ENCODE data around the gene PTPRF. TPM values are rescaled to one million over a fixed set of nuclear protein-coding genes. Genes with fewer than 3 reads are reported as not detected.

Gene PTPRF
- total RNA-seq, 1 donor from 2014 or later, result 520 TPM

DNA sequence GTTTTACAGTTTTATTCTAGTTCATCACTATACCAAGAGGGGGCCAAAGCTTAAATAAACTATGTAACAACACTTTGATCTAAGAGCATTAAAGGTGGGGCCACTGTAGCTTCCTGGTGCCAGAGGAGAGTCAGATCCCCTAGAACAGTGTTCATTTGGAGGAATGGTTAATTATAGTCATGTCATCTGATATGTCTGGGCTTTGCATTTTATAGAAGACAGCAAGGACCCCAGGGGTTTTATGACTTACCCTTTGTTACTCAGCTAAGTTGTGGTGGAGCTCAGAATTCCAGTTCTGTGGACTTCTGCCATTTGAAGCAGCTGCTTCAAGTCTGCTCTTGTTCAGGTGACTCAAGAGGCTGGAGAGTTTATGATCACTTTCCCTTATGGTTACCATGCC lies 135.9 kb downstream of the PTPRF start:
- H3K4me3 Mint-ChIP-seq (ENCODE audit: low read depth), result no peak overlapping the region
- DNase-seq (ENCODE audit: low spot score, unreplicated experiment), result no peak
- TF ChIP-seq, protein P1, sequence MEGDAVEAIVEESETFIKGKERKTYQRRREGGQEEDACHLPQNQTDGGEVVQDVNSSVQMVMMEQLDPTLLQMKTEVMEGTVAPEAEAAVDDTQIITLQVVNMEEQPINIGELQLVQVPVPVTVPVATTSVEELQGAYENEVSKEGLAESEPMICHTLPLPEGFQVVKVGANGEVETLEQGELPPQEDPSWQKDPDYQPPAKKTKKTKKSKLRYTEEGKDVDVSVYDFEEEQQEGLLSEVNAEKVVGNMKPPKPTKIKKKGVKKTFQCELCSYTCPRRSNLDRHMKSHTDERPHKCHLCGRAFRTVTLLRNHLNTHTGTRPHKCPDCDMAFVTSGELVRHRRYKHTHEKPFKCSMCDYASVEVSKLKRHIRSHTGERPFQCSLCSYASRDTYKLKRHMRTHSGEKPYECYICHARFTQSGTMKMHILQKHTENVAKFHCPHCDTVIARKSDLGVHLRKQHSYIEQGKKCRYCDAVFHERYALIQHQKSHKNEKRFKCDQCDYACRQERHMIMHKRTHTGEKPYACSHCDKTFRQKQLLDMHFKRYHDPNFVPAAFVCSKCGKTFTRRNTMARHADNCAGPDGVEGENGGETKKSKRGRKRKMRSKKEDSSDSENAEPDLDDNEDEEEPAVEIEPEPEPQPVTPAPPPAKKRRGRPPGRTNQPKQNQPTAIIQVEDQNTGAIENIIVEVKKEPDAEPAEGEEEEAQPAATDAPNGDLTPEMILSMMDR (IDR thresholded peaks at IDR 0.05; ENCODE audit: unreplicated experiment), result no peak
- H3K27me3 Mint-ChIP-seq, result no peaks in the 10 kb centered on the region
- H3K9me3 Mint-ChIP-seq (ENCODE audit: low read depth), result no peaks in the 10 kb centered on the region
- H3K4me1 Mint-ChIP-seq (ENCODE audit: low read depth), result no peaks in the 10 kb centered on the region
- H3K36me3 Mint-ChIP-seq (ENCODE audit: insufficient read depth), result peaks cover 52% of the 10 kb centered on the region
- no peak overlapping the region for H3K27ac Mint-ChIP-seq

DNA sequence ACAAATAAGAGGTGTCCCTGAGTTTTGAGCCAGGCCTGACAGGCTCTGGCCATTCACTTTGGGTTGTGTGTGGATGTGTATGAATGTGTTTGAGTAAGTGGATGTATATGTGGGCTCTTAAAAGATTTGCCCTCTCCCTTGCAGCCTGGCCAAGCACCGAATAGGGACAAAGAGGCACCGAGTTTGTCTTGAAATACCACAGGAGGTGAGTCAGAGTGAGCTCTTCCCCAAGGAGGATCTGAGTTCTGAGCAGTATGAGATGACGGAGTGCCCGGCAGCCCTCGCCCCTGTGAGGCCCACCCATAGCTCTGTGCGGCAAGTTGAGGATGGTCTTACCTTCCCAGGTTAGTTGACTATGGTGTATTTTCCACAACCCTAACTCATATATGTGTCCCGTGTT lies 138.3 kb downstream of the PTPRF start:
- no peak overlapping the region for H3K4me3 Mint-ChIP-seq (ENCODE audit: low read depth)
- peaks cover 55% of the 10 kb centered on the region for H3K36me3 Mint-ChIP-seq (ENCODE audit: insufficient read depth)
- TF ChIP-seq, protein P1 (IDR thresholded peaks at IDR 0.05; ENCODE audit: unreplicated experiment), result no peak
- no peaks in the 10 kb centered on the region for H3K9me3 Mint-ChIP-seq (ENCODE audit: low read depth)
- H3K27ac Mint-ChIP-seq, result peak overlapping the region; percentile 76
- no peaks in the 10 kb centered on the region for H3K27me3 Mint-ChIP-seq
- no peak for DNase-seq (ENCODE audit: low spot score, unreplicated experiment)
- H3K4me1 Mint-ChIP-seq (ENCODE audit: low read depth), result no peaks in the 10 kb centered on the region

DNA sequence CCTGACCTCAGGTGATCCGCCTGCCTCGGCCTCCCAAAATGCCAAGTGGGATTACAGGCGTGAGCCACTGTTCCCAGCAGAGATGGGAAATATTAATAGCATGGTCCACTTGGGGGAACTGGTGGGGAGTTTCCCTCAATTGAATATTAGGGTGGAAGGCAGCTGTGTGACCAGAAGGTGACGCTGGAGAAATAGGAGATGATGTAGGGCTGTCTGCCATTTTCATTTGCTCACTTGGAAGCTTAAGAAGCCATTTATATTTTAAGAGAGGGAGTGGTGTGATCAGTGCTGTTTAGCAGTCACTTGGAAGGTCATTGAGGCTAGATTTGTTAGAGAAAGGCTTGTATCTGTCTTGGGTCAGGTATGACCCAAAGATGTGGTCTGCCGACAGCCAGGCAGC lies 139.2 kb downstream of the PTPRF start:
- DNase-seq (ENCODE audit: low spot score, unreplicated experiment), result no peak
- Mint-ChIP-seq H3K27me3 (no peaks in the 10 kb centered on the region), H3K9me3 (ENCODE audit: low read depth) (no peaks in the 10 kb centered on the region), H3K27ac (no peak overlapping the region), H3K36me3 (ENCODE audit: insufficient read depth) (peaks cover 51% of the 10 kb centered on the region), H3K4me1 (ENCODE audit: low read depth) (no peaks in the 10 kb centered on the region), H3K4me3 (ENCODE audit: low read depth) (no peak overlapping the region)
- TF ChIP-seq, protein P1 (IDR thresholded peaks at IDR 0.05; ENCODE audit: unreplicated experiment), result no peak

DNA sequence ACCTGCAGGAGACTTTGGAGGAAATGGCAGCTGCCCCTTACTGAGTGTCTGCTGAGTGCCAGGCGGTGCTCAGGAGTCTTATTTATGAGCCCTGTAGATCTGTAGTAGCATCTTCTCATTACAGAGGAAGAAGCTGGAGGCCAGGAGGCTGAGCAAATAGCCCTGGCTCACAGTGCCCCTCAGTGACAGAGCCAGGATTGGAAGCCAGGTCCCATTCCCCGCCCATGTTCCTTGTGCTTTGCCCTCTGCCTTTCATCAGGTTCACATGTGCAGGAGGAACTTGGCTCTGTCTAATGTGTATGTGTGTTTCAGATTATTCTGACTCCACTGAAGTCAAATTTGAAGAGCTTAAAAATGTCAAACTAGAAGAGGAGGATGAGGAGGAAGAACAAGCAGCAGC lies 140.5 kb downstream of the PTPRF start:
- no peaks in the 10 kb centered on the region for H3K27me3 Mint-ChIP-seq
- TF ChIP-seq, protein P1 (IDR thresholded peaks at IDR 0.05; ENCODE audit: unreplicated experiment), result no peak
- H3K9me3 Mint-ChIP-seq (ENCODE audit: low read depth), result no peaks in the 10 kb centered on the region
- peaks cover 51% of the 10 kb centered on the region for H3K36me3 Mint-ChIP-seq (ENCODE audit: insufficient read depth)
- no peaks in the 10 kb centered on the region for H3K4me1 Mint-ChIP-seq (ENCODE audit: low read depth)
- DNase-seq (ENCODE audit: low spot score, unreplicated experiment), result no peak
- no peak overlapping the region for H3K4me3 Mint-ChIP-seq (ENCODE audit: low read depth)
- no peak overlapping the region for H3K27ac Mint-ChIP-seq

DNA sequence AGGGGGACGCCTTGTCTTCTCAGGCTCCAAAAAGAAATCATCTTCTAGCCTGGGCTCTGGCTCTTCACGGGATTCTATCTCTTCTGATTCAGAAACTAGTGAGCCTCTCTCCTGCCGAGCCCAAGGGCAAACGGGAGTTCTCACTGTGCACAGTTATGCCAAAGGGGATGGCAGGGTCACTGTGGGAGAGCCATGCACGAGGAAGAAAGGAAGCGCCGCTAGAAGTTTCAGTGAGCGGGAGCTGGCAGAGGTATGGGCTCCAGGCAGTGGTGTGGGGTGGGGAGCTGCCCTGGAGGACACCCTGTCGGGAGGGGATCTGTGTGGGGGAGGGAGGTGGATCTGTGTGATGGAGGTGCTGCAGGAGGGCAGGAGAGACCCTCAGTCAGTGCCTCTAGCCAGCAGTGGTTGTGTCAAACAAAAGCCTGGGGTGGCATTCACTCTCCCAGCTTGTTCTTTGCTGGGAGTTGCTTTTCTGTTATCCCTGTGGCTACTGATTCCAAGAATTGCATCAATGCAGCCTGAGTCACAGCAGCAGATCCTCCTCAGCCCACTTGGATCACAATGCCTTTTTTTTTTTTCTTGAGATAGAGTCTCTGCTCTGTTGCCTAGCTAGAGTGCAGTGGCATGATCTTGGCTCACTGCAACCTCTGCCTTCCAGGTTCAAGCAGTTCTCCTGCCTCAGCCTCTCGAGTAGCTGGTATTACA lies 141.1 kb downstream of the PTPRF start:
- Mint-ChIP-seq H3K4me3 (ENCODE audit: low read depth) (no peak overlapping the region), H3K9me3 (ENCODE audit: low read depth) (no peaks in the 10 kb centered on the region), H3K27ac (no peak overlapping the region), H3K4me1 (ENCODE audit: low read depth) (no peaks in the 10 kb centered on the region), H3K36me3 (ENCODE audit: insufficient read depth) (peaks cover 51% of the 10 kb centered on the region), H3K27me3 (no peaks in the 10 kb centered on the region)
- DNase-seq (ENCODE audit: low spot score, unreplicated experiment), result no peak
- TF ChIP-seq, protein P1 (IDR thresholded peaks at IDR 0.05; ENCODE audit: unreplicated experiment), result no peak
